ENCODE results near the gene TIAM2. TPM values are rescaled to one million over a fixed set of nuclear protein-coding genes. Genes with fewer than 3 reads are reported as not detected.
A peak's percentile ranks its signal among the peaks of the same experiment; 100 is the strongest.
"Not testable (repeated sequence)": the region's sequence is repeated elsewhere in the genome, so short reads cannot be mapped to it uniquely, and the experiment has no call there.

The TIAM2 gene
- total RNA-seq, 1 donor from 2014 or later = 36.8 TPM

GRCh38 chr6:154956771-154957522 lies 38.2 kb upstream of the TIAM2 start:
- no peaks in the 10 kb centered on the region for H3K9me3 Mint-ChIP-seq
- no peaks in the 10 kb centered on the region for H3K27me3 Mint-ChIP-seq (ENCODE audit: low read depth)
- H3K36me3 Mint-ChIP-seq (ENCODE audit: low read depth) = peaks cover 12% of the 10 kb centered on the region
- no peak overlapping the region for H3K4me3 Mint-ChIP-seq
- H3K4me1 Mint-ChIP-seq = no peaks in the 10 kb centered on the region
- H3K27ac Mint-ChIP-seq (ENCODE audit: unreplicated experiment) = no peak overlapping the region
- TF ChIP-seq, protein P1, sequence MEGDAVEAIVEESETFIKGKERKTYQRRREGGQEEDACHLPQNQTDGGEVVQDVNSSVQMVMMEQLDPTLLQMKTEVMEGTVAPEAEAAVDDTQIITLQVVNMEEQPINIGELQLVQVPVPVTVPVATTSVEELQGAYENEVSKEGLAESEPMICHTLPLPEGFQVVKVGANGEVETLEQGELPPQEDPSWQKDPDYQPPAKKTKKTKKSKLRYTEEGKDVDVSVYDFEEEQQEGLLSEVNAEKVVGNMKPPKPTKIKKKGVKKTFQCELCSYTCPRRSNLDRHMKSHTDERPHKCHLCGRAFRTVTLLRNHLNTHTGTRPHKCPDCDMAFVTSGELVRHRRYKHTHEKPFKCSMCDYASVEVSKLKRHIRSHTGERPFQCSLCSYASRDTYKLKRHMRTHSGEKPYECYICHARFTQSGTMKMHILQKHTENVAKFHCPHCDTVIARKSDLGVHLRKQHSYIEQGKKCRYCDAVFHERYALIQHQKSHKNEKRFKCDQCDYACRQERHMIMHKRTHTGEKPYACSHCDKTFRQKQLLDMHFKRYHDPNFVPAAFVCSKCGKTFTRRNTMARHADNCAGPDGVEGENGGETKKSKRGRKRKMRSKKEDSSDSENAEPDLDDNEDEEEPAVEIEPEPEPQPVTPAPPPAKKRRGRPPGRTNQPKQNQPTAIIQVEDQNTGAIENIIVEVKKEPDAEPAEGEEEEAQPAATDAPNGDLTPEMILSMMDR (conservative IDR thresholded peaks at IDR 0.05) = no peak
- no peak for DNase-seq (ENCODE audit: low read depth, low spot score)

DNA sequence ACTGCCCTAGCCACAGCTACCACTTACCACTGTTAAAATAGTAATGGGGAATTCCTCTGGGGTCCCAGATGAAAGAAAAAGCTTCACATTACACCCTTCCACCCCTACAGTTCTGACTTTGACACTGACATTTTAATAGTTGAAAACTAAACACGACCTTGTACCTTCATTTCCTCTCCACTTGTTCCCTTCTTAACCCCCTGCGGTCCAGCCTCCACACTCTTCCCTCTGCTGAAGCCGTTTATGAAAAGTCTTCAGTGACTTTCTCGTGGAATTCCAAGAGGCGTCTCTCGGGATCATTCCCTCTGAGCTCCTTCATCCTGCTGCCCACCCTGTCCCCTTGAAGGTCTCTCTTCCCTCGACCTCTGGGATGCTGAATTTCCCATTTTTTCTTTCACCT lies 36.6 kb upstream of the TIAM2 start:
- TF ChIP-seq, protein P1 (conservative IDR thresholded peaks at IDR 0.05) = no peak
- Mint-ChIP-seq H3K27me3 (ENCODE audit: low read depth) (no peaks in the 10 kb centered on the region), H3K9me3 (no peaks in the 10 kb centered on the region), H3K27ac (ENCODE audit: unreplicated experiment) (no peak overlapping the region), H3K4me3 (no peak overlapping the region), H3K4me1 (no peaks in the 10 kb centered on the region), H3K36me3 (ENCODE audit: low read depth) (peaks cover 11% of the 10 kb centered on the region)
- DNase-seq (ENCODE audit: low read depth, low spot score) = no peak

DNA sequence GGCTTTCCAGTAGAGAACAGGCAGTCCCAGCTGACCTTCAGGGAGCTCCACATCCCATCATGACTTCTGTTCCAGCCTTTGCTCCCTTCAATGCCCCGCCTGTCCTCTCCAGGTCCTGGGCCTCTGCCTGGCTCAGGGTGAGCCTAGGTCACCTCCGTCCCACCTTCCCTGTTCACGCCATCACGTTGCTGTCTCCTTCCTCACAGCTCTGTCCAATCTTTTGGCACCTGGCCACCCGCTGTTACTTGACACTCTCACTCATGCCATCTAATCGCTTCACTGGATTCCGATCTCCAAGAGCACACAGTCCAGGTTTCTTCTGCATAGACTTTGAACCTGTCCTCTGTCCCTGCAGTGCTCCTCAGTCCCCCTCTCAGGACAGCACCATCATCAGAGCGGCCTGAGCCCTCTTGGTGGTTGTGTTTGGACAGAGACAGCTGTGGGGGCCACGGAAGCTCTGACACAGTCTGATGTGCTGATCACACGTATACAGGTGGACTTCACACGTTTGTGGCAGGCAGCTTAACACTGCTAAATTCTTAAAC lies 34.7 kb upstream of the TIAM2 start:
- H3K4me1 Mint-ChIP-seq = no peaks in the 10 kb centered on the region
- no peak for DNase-seq (ENCODE audit: low read depth, low spot score)
- H3K27ac Mint-ChIP-seq (ENCODE audit: unreplicated experiment) = peak overlapping the region; percentile 14
- no peak overlapping the region for H3K4me3 Mint-ChIP-seq
- peaks cover 13% of the 10 kb centered on the region for H3K36me3 Mint-ChIP-seq (ENCODE audit: low read depth)
- H3K27me3 Mint-ChIP-seq (ENCODE audit: low read depth) = no peaks in the 10 kb centered on the region
- no peaks in the 10 kb centered on the region for H3K9me3 Mint-ChIP-seq
- TF ChIP-seq, protein P1 (conservative IDR thresholded peaks at IDR 0.05) = no peak

DNA sequence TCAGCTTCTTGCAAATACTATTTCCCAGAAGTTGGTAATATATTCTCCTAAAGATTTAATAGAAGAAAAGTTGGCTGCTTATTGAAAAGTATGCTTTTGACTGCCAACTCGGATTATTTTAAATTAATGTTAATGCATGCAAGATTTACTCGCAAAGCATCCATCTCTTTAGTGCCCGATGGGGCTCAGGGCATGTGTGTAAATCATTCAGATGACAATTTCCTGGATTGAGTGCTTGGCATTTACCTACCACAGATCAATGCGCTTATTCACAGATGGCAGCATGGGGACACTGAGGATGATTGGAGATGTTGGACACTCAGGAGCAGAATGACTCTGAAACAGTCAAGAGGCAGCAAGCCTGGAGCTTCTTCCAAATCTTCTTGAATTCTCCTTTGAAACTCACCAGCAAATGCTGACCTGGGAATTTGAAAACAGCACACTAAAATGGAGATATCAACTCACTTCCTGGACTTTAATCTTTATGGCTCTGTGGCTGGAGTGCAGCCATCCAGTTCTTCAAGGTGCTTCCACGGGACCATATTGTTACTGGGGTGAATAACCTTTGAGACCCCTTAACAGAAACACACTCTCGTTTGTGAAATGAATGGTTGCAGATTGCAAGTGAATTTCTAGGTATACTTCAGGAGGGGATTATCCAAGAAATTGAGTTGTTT lies 34.1 kb upstream of the TIAM2 start:
- Mint-ChIP-seq H3K9me3 (no peaks in the 10 kb centered on the region), H3K27me3 (ENCODE audit: low read depth) (no peaks in the 10 kb centered on the region), H3K27ac (ENCODE audit: unreplicated experiment) (peak overlapping the region; percentile 35), H3K4me1 (no peaks in the 10 kb centered on the region), H3K36me3 (ENCODE audit: low read depth) (peaks cover 13% of the 10 kb centered on the region), H3K4me3 (no peak overlapping the region)
- TF ChIP-seq, protein P1 (conservative IDR thresholded peaks at IDR 0.05) = no peak
- DNase-seq (ENCODE audit: low read depth, low spot score) = no peak

- Mint-ChIP-seq H3K27ac (ENCODE audit: unreplicated experiment) (no peak overlapping the region), H3K9me3 (no peaks in the 10 kb centered on the region), H3K4me3 (no peak overlapping the region), H3K27me3 (ENCODE audit: low read depth) (no peaks in the 10 kb centered on the region), H3K36me3 (ENCODE audit: low read depth) (peaks cover 13% of the 10 kb centered on the region), H3K4me1 (no peaks in the 10 kb centered on the region)
- DNase-seq (ENCODE audit: low read depth, low spot score) = no peak
- TF ChIP-seq, protein P1 (conservative IDR thresholded peaks at IDR 0.05) = no peak
Measured at GRCh38 chr6:154962753-154963152, 32.4 kb upstream of the TIAM2 start.

GRCh38 chr6:154966065-154966770 lies 28.9 kb upstream of the TIAM2 start:
- not testable (repeated sequence) for H3K27ac Mint-ChIP-seq (ENCODE audit: unreplicated experiment); H3K9me3 Mint-ChIP-seq; DNase-seq (ENCODE audit: low read depth, low spot score); H3K27me3 Mint-ChIP-seq (ENCODE audit: low read depth); H3K4me1 Mint-ChIP-seq; H3K4me3 Mint-ChIP-seq; H3K36me3 Mint-ChIP-seq (ENCODE audit: low read depth)

Data from neural crest cell (in vitro differentiated cells).